ENCODE measurements around the gene VSTM2B.

The VSTM2B gene

GRCh38 chr19:29516821-29517395 is 8.9 kb upstream of the VSTM2B start:
- no peak for DNase-seq

- no peak for DNase-seq
Measured at GRCh38 chr19:29517412-29517811, 8.4 kb upstream of the VSTM2B start.

GRCh38 chr19:29517946-29518345 is 7.8 kb upstream of the VSTM2B start:
- DNase-seq = no peak

- DNase-seq = no peak
Measured at GRCh38 chr19:29519146-29519545, 6.6 kb upstream of the VSTM2B start.

GRCh38 chr19:29519931-29520330 is 5.9 kb upstream of the VSTM2B start:
- DNase-seq = no peak

- DNase-seq = no peak
Measured at GRCh38 chr19:29520390-29520789, 5.4 kb upstream of the VSTM2B start.

GRCh38 chr19:29521291-29522075 is 4.3 kb upstream of the VSTM2B start:
- no peak for DNase-seq

GRCh38 chr19:29523568-29523967 is 2.2 kb upstream of the VSTM2B start:
- no peak for DNase-seq

- no peak for DNase-seq
Measured at GRCh38 chr19:29524201-29524911, 1.4 kb upstream of the VSTM2B start.

- DNase-seq = peak in 1 of 2 experiments; percentile 23
Measured at GRCh38 chr19:29524912-29525831, 622 bp upstream of the VSTM2B start.

- DNase-seq = peak; percentile 16 to 61
Measured at GRCh38 chr19:29526730-29527499, 1.1 kb downstream of the VSTM2B start.

- no peak for DNase-seq
Measured at GRCh38 chr19:29527500-29528328, 1.9 kb downstream of the VSTM2B start.

GRCh38 chr19:29528350-29528945 is 2.7 kb downstream of the VSTM2B start:
- no peak for DNase-seq

GRCh38 chr19:29528946-29529645 is 3.3 kb downstream of the VSTM2B start:
- no peak for DNase-seq

- DNase-seq = no peak
Measured at GRCh38 chr19:29529646-29530539, 4.1 kb downstream of the VSTM2B start.

GRCh38 chr19:29530540-29531457 is 5.0 kb downstream of the VSTM2B start:
- no peak for DNase-seq

- no peak for DNase-seq
Measured at GRCh38 chr19:29531458-29532025, 5.7 kb downstream of the VSTM2B start.
